HepG2 (cell line): ENCODE results near the gene VEZF1. TPM values are rescaled to one million over a fixed set of nuclear protein-coding genes. Genes with fewer than 3 reads are reported as not detected.

Experiments
- KAT8 ChIP-seq: IDR thresholded peaks from 2 replicates; pipeline ENCODE4 v1.6.1; 2016; ENCODE audit warnings: missing genetic modification reagents, missing compliant biosample characterization
- POLR2A ChIP-seq, 2 experiments: IDR thresholded peaks; 2 replicates each; pipeline ENCODE4 v1.6.1; 2011; ENCODE audit warnings: low read depth in 2 of 2, low read length in 2 of 2, mild to moderate bottlenecking in 1 of 2, moderate library complexity in 1 of 2; ENCODE audit not compliant: insufficient read depth in 1 of 2
- SSRP1 ChIP-seq: IDR thresholded peaks from 2 replicates; pipeline ENCODE4 v1.6.1; 2016; ENCODE audit warnings: control low read depth
- UBTF ChIP-seq: sonication (generic); formaldehyde crosslinking; IDR thresholded peaks from 2 replicates; pipeline ENCODE4 v1.4.0; 2020; ENCODE audit warnings: mild to moderate bottlenecking, missing genetic modification reagents
- ZNF605 ChIP-seq: sonication (generic); formaldehyde crosslinking; IDR thresholded peaks from 2 replicates; pipeline ENCODE4 v1.8.0; 2022; ENCODE audit warnings: mild to moderate bottlenecking, missing genetic modification reagents
- ZNF619 ChIP-seq: sonication (generic); formaldehyde crosslinking; IDR thresholded peaks from 2 replicates; pipeline ENCODE4 v1.4.0; 2020; ENCODE audit warnings: mild to moderate bottlenecking, missing genetic modification reagents
- ZNF646 ChIP-seq: sonication (generic); formaldehyde crosslinking; IDR thresholded peaks from 2 replicates; pipeline ENCODE4 v1.9.0; 2021; ENCODE audit warnings: mild to moderate bottlenecking, missing genetic modification reagents
- ZNF773 ChIP-seq: sonication (generic); formaldehyde crosslinking; IDR thresholded peaks from 2 replicates; pipeline ENCODE4 v1.4.0; 2020; ENCODE audit warnings: missing genetic modification reagents, borderline replicate concordance
- polyA plus RNA-seq, 8 experiments: library from polyadenylated mRNA; depleted of rRNA in 3 of 8; stranded (reverse) in 7 of 8; unstranded in 1 of 8; fragments of >200 nt; fragmentation: Illumina TruSeq in 4 of 8; extraction: Trizol in 4 of 8; gene quantifications; 2 replicates each; pipeline versions ENCODE4 v1.2.1 to v1.2.3, GENCODE V29; 2011 to 2016; ENCODE audit warnings: low read depth in 4 of 8, missing spikeins in 1 of 8, mixed read lengths in 1 of 8; ENCODE audit not compliant: insufficient read depth in 1 of 8
- total RNA-seq, 5 experiments: library from RNA; depleted of rRNA; stranded (reverse); fragments of >200 nt; fragmentation: Illumina TruSeq; extraction: Trizol; gene quantifications; 2 replicates each; pipeline ENCODE4 v1.2.3, GENCODE V29; 2016; ENCODE audit warnings: low read depth in 1 of 5

The VEZF1 gene
- total and polyA plus RNA-seq, 2 of the 13 experiments (the other 11 are each of a cell fraction or from before 2014, with no cell fraction given) = 45.9 to 49.7 TPM

GRCh38 chr17:58002154-58002948 is 14.3 kb upstream of the VEZF1 start (continued):
- TF ChIP-seq ZNF605 (0 out of 2 replicates have a peak, but pooled peaks have one; percentile 17), SSRP1 (CRISPR knock-in tag) (peak; percentile 65; the same call in 1 of the 2 replicates), POLR2A (IDR thresholded peaks at IDR 0.05; ENCODE audit: insufficient read depth in 1 of 2, low read depth in 2 of 2, low read length in 2 of 2) (peak in 1 of 2 experiments; percentile 47; a peak in 1 of 4 replicates), ZNF646 (CRISPR knock-in tag) (no peak), ZNF619 (CRISPR knock-in tag) (no peak), KAT8 (CRISPR knock-in tag) (no peak), ZNF773 (CRISPR knock-in tag) (no peak), UBTF (no peak)
- TF ChIP-seq, all 625 proteins: peak for 10
